Measurements from ENCODE around the gene TMPRSS4. TPM values are rescaled to one million over a fixed set of nuclear protein-coding genes. Genes with fewer than 3 reads are reported as not detected.

The TMPRSS4 gene
- total RNA-seq, 1 experiment from 2014 or later = not detected

DNA sequence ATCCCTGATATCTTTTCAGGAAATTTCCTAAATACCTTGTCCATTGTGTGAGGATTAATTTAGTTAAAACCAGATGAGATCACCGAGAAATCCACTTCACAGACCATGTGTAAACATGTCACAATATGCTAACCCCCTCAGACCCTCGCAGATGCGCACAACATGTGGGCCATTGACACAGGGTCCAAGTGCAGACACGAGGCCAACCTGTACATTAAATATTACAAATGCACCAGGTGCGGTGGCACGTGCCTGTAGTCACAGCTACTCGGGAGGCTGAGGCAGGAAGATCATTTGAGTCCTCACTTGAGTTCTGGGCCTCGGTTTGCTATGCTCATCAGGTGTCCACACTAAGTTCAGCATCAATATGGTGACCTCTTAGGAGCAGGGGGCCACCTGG is 9.9 kb upstream of the TMPRSS4 start:
- ChIA-PET POLR2A (no interaction called here), CTCF (no interaction called here)
- no peak for DNase-seq (ENCODE audit: low read depth, low spot score)
- no peaks in the 10 kb centered on the region for H3K36me3 ChIP-seq (ENCODE audit: control insufficient read depth, insufficient read depth, low read length)
- no peak overlapping the region for H3K4me3 ChIP-seq (ENCODE audit: low read depth in 2 of 2, low read length in 2 of 2)
- no peaks in the 10 kb centered on the region for H3K27me3 ChIP-seq (ENCODE audit: control insufficient read depth, insufficient read depth, low read length)
- no peak overlapping the region for H3K27ac ChIP-seq (ENCODE audit: low read length)
- ATAC-seq = no peak
- H3K4me1 ChIP-seq (ENCODE audit: control insufficient read depth, insufficient read depth, low read length) = no peaks in the 10 kb centered on the region
- no TSS peak for BruUV-seq (replicated peaks)
- in situ Hi-C loops (cut with HindIII; ENCODE audit: low pct_unique_long_range_greater_than_20kb, low sequenced_read_pairs) (no loop called here), intact Hi-C loops (cut with micrococcal nuclease; ENCODE audit: unreplicated experiment) (no loop called here)
- no peaks in the 10 kb centered on the region for H3K9me3 ChIP-seq (ENCODE audit: control insufficient read depth, insufficient read depth, low read depth, low read length)
- TF ChIP-seq SIN3A (IDR thresholded peaks at IDR 0.05; ENCODE audit: borderline replicate concordance, insufficient read depth, low read depth, low read length) (no peak), REST (IDR thresholded peaks at IDR 0.05; ENCODE audit: insufficient read depth in 1 of 2, low read depth in 2 of 2, low read length in 1 of 2) (no peak), POLR2AphosphoS5 (IDR thresholded peaks at IDR 0.05; ENCODE audit: low read depth, low read length) (no peak), TCF7L2 (IDR thresholded peaks at IDR 0.05; ENCODE audit: low read depth, low read length) (no peak)
- TF ChIP-seq, protein P1, sequence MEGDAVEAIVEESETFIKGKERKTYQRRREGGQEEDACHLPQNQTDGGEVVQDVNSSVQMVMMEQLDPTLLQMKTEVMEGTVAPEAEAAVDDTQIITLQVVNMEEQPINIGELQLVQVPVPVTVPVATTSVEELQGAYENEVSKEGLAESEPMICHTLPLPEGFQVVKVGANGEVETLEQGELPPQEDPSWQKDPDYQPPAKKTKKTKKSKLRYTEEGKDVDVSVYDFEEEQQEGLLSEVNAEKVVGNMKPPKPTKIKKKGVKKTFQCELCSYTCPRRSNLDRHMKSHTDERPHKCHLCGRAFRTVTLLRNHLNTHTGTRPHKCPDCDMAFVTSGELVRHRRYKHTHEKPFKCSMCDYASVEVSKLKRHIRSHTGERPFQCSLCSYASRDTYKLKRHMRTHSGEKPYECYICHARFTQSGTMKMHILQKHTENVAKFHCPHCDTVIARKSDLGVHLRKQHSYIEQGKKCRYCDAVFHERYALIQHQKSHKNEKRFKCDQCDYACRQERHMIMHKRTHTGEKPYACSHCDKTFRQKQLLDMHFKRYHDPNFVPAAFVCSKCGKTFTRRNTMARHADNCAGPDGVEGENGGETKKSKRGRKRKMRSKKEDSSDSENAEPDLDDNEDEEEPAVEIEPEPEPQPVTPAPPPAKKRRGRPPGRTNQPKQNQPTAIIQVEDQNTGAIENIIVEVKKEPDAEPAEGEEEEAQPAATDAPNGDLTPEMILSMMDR (IDR thresholded peaks at IDR 0.05) = no peak

DNA sequence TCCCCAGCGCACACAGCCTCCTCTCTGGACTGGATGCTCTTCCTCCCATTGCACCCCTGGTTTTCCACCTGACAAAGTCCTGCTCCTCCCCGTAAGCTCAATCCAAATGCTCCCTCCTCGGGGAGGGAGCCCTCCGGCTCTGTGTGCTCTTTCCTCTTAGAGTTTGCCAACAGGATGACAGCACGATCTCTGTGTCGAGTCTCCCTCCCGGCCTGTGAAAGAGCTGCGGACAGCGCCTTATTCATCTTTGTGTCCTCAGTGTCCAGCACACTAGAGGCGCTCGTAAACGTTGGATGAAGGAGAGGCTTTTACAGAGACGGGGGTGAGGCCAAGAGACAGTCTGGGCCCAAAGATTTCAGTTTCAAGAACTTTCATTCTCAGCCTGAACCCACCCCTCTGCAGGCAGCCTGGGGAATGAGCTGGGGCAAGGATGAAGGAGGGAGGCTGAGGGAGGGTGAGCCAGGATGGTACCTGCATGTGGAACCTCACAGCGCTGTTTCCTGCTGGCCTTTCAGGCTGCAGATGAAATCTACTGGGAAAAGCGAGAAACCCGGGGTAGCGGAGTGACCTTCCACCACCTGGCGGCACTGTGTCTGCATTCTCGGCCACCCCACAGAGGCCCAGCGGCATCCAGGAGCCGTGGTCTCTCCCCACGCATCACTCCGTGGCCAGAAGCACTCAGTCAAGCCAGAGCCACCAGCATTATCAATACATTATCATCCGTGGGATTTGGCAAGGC is 8.5 kb upstream of the TMPRSS4 start:
- DNase-seq (ENCODE audit: low read depth, low spot score) (no peak), ATAC-seq (no peak; the same call in 1 of the 2 replicates)
- no TSS peak for BruUV-seq (replicated peaks)
- ChIA-PET CTCF (no interaction called here), POLR2A (no interaction called here)
- Histone ChIP-seq H3K9me3 (ENCODE audit: control insufficient read depth, insufficient read depth, low read depth, low read length) (no peaks in the 10 kb centered on the region), H3K27ac (ENCODE audit: low read length) (no peak overlapping the region), H3K4me3 (ENCODE audit: low read depth in 2 of 2, low read length in 2 of 2) (no peak overlapping the region), H3K36me3 (ENCODE audit: control insufficient read depth, insufficient read depth, low read length) (no peaks in the 10 kb centered on the region), H3K4me1 (ENCODE audit: control insufficient read depth, insufficient read depth, low read length) (no peaks in the 10 kb centered on the region), H3K27me3 (ENCODE audit: control insufficient read depth, insufficient read depth, low read length) (no peaks in the 10 kb centered on the region)
- in situ Hi-C loops (cut with HindIII; ENCODE audit: low pct_unique_long_range_greater_than_20kb, low sequenced_read_pairs) (no loop called here), intact Hi-C loops (cut with micrococcal nuclease; ENCODE audit: unreplicated experiment) (no loop called here)
- TF ChIP-seq REST (IDR thresholded peaks at IDR 0.05; ENCODE audit: insufficient read depth in 1 of 2, low read depth in 2 of 2, low read length in 1 of 2) (no peak), POLR2AphosphoS5 (IDR thresholded peaks at IDR 0.05; ENCODE audit: low read depth, low read length) (no peak), SIN3A (IDR thresholded peaks at IDR 0.05; ENCODE audit: borderline replicate concordance, insufficient read depth, low read depth, low read length) (no peak), TCF7L2 (IDR thresholded peaks at IDR 0.05; ENCODE audit: low read depth, low read length) (no peak)
- TF ChIP-seq, protein P1 (IDR thresholded peaks at IDR 0.05) = no peak

Data from Panc1 (cell line).